Tibial artery (tissue), 4 donors: ENCODE measurements around the gene CLSTN1.

ENCODE experiments used
- DNase-seq, 2 donors: peaks; one replicate each; pipeline ENCODE4 v3.0.0-alpha.2; 2019
- H3K27ac ChIP-seq, 2 donors: fragments of 200-600 bp; sonication (generic) in 1 of 2; 1 replicate in 1 of 2; 2 replicates in 1 of 2; pipeline ENCODE4 v1.5.1; 2018 to 2019; ENCODE audit warnings: mild to moderate bottlenecking in 1 of 2
- H3K27me3 ChIP-seq, 2 donors: fragments of 200-600 bp; sonication (generic) in 1 of 2; one replicate each; pipeline versions ENCODE4 v1.5.1 to v1.6.0; 2016 to 2019
- H3K36me3 ChIP-seq, 3 donors: fragments of 200-600 bp; sonication (generic) in 2 of 3; one replicate each; pipeline ENCODE4 v1.5.1; 2016 to 2019; ENCODE audit warnings: mild to moderate bottlenecking in 2 of 3
- H3K4me1 ChIP-seq, 4 donors: fragments of 200-600 bp; sonication (generic) in 2 of 4; 1 replicate in 3 of 4; 2 replicates in 1 of 4; pipeline ENCODE4 v1.5.1; 2016 to 2019
- H3K4me3 ChIP-seq, 2 donors: fragments of 200-600 bp; sonication (generic) in 1 of 2; 1 replicate in 1 of 2; 2 replicates in 1 of 2; pipeline ENCODE4 v1.5.1; 2018 to 2019; ENCODE audit warnings: mild to moderate bottlenecking in 2 of 2
- H3K9me3 ChIP-seq, 3 donors: fragments of 200-600 bp; sonication (generic) in 1 of 3; one replicate each; pipeline ENCODE4 v1.5.1; 2016 to 2019
- intact Hi-C: fragments of 100-400 bp; cut with DNase I; formaldehyde crosslinking; loops from one replicate; pipeline ENCODE4 v1.15.0; 2023; ENCODE audit warnings: low total_unique reads
- TF ChIP-seq, protein P1 (sequence below), 2 experiments: fragments of 200-600 bp in 1 of 2; fragments of 450-650 bp in 1 of 2; IDR thresholded peaks; one replicate each; pipeline ENCODE4 v1.5.1; 2017 to 2019; ENCODE audit warnings: antibody characterized with exemption in 2 of 2, mild to moderate bottlenecking in 1 of 2, moderate library complexity in 1 of 2

Gene CLSTN1

DNA sequence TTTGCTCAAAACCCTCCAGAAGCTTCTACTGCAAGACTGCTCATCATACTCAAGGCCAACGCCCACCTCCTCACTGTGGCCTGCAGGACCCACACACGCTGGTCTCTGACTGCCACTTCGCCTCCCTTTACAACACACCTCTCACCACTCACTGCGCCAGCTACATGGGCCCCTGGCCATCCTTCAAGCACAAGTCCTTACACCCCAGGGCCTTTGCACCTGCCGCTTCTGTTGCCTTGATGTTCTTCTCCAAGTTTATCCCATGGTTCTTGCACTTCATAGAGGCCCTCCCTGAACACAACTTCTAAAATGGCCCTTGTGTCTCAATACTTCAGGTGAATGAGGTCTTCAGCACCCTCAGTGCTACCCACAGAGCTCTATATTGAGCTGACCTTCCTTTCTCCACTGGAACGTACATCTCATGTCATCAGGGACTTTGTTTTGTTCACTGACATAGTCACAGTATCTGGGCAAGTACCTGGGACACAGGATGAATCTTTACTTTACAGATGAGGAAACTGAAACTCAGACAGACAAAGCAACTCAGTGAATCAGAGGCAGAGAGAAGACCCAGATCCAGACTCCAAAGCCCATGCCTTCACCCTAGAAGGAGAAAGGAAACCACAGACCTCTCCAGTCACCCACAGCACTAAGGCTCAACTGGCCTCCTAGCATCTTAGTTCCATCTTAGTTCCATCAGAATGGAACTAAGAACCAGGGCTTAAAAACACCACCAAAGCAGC lies 34.7 kb upstream of the CLSTN1 start:
- Histone ChIP-seq H3K4me3 (no peak overlapping the region), H3K9me3 (no peaks in the 10 kb centered on the region), H3K27ac (no peak overlapping the region), H3K36me3 (peaks cover 4 to 12% (median 6%) of the 10 kb centered on the region in 3 donors), H3K27me3 (no peaks in the 10 kb centered on the region), H3K4me1 (peaks cover 0 to 1% (median 0%) of the 10 kb centered on the region in 4 donors)
- DNase-seq, result no peak
- TF ChIP-seq, protein P1, sequence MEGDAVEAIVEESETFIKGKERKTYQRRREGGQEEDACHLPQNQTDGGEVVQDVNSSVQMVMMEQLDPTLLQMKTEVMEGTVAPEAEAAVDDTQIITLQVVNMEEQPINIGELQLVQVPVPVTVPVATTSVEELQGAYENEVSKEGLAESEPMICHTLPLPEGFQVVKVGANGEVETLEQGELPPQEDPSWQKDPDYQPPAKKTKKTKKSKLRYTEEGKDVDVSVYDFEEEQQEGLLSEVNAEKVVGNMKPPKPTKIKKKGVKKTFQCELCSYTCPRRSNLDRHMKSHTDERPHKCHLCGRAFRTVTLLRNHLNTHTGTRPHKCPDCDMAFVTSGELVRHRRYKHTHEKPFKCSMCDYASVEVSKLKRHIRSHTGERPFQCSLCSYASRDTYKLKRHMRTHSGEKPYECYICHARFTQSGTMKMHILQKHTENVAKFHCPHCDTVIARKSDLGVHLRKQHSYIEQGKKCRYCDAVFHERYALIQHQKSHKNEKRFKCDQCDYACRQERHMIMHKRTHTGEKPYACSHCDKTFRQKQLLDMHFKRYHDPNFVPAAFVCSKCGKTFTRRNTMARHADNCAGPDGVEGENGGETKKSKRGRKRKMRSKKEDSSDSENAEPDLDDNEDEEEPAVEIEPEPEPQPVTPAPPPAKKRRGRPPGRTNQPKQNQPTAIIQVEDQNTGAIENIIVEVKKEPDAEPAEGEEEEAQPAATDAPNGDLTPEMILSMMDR (IDR thresholded peaks at IDR 0.05), result no peak
- intact Hi-C loops, result no loop called here

DNA sequence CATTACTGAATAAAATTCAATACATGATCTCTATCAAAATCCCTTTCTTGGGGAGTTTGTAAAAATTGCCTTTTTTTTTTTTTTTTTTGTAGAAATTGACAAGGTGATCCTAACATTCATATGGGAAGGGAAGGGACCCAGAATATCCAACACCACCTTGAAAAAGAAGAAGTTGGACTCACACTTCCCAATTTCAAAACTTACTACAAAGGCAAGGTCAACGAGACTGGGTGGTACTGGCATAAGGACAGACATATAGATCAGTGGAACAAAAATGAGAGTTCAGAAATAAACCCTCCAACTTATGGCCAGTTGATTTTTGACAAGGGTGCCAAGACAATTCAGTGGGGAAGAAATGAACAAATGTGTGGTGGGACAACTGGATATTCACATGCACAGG lies 31.4 kb upstream of the CLSTN1 start:
- H3K9me3 ChIP-seq, result no peaks in the 10 kb centered on the region
- peaks cover 0 to 10% (median 0%) of the 10 kb centered on the region in 4 donors for H3K4me1 ChIP-seq
- peaks cover 0 to 12% (median 7%) of the 10 kb centered on the region in 3 donors for H3K36me3 ChIP-seq
- intact Hi-C loops, result no loop called here
- H3K27me3 ChIP-seq, result no peaks in the 10 kb centered on the region
- no peak overlapping the region for H3K27ac ChIP-seq
- no peak overlapping the region for H3K4me3 ChIP-seq
- TF ChIP-seq, protein P1 (IDR thresholded peaks at IDR 0.05), result no peak
- no peak for DNase-seq

DNA sequence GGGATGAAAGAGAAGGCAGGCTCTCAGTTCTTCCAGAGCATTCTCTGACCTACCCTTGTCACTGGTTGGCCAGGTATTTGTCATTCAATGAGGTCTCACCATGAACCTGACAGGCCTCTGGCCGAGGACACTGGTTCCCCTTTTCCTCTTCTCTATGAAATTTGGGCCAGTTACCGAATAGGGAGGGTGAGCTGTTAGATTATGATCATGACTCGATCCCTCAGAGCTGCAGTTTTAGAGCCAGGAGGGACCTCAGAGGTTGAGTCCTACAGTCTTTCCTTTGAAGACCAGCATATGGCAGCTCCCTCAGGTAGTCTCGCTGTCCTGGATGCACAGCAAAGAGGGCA lies 29.5 kb upstream of the CLSTN1 start:
- H3K4me1 ChIP-seq, result peaks cover 0 to 10% (median 0%) of the 10 kb centered on the region in 4 donors
- H3K4me3 ChIP-seq, result no peak overlapping the region
- H3K36me3 ChIP-seq, result peaks cover 0 to 26% (median 7%) of the 10 kb centered on the region in 3 donors
- TF ChIP-seq, protein P1 (IDR thresholded peaks at IDR 0.05), result no peak
- no peaks in the 10 kb centered on the region for H3K9me3 ChIP-seq
- DNase-seq, result no peak
- no peaks in the 10 kb centered on the region for H3K27me3 ChIP-seq
- intact Hi-C loops, result no loop called here
- H3K27ac ChIP-seq, result no peak overlapping the region

DNA sequence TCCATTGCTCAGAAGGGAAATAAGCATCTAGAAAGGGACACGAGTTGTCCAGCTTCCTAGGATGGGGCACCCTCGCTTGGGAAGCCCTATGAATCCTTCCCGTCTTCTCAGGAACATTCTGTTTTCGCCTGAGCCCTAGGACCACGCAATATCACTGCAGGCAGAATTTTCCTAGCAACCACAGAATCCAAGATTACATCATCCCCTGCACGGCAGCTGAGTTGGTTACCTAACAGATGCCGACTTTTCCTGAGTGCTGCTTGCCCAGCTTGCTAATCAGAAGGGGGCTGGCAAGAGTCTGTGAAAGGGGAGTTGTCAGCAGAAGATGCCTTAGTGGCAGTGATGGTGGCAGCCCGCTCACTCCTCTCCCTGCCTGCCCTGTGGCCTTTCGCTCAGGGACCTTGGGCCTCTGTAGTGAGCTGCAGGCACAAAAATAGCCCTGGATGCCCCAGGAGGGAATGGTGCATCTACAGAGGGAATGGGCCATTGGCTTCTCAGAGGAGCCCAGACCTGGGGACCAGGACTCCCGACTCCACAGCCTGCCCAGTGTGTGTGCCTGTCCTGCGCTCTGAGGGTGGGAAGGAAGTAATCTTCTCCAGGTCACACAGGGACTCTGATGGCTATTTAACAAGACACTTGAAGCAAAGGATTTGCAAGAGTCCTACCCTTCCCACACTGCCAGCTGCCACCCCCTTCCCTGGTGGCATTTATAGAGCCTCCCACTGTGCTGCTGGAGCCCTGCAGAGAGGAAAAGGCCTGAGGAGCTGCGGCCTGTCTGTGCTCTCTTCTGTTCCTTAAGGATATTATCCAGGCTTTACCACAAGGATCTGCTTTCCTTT lies 28.9 kb upstream of the CLSTN1 start:
- TF ChIP-seq, protein P1 (IDR thresholded peaks at IDR 0.05), result no peak
- no peak overlapping the region for H3K4me3 ChIP-seq
- H3K9me3 ChIP-seq, result no peaks in the 10 kb centered on the region
- peaks cover 0 to 10% (median 0%) of the 10 kb centered on the region in 4 donors for H3K4me1 ChIP-seq
- no peak for DNase-seq
- no peaks in the 10 kb centered on the region for H3K27me3 ChIP-seq
- intact Hi-C loops, result no loop called here
- peaks cover 0 to 26% (median 7%) of the 10 kb centered on the region in 3 donors for H3K36me3 ChIP-seq
- H3K27ac ChIP-seq, result no peak overlapping the region

DNA sequence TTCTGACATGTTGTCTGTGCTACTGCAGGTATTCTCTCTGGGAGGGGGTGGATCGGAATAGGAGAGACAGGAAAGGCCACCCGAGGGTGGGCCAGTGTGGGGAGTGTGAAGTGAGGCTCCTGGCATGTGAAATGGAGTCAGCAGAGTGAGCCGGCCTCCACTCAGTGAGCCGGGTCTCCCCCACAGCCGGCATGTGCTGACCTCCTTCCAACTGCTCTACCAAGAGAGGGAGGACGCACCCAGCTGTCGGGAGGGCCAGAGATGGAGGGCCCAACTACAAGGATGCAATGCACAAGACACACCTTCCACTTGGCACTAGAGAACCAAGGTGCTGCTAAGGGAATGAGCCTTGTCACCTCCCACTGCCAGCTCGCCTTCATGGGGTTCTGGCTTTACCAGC lies 28.2 kb upstream of the CLSTN1 start:
- H3K9me3 ChIP-seq, result no peaks in the 10 kb centered on the region
- no peak overlapping the region for H3K27ac ChIP-seq

More for the DNA sequence above, 28.2 kb upstream of the CLSTN1 start:
- intact Hi-C loops, result no loop called here
- DNase-seq, result no peak
- peaks cover 0 to 10% (median 0%) of the 10 kb centered on the region in 4 donors for H3K4me1 ChIP-seq
- peaks cover 0 to 20% (median 7%) of the 10 kb centered on the region in 3 donors for H3K36me3 ChIP-seq
- no peak overlapping the region for H3K4me3 ChIP-seq
- TF ChIP-seq, protein P1 (IDR thresholded peaks at IDR 0.05), result no peak
- no peaks in the 10 kb centered on the region for H3K27me3 ChIP-seq
